A549 (cell line): Measurements from ENCODE around the gene IRF9. TPM values are rescaled to one million over a fixed set of nuclear protein-coding genes. Genes with fewer than 3 reads are reported as not detected.

ENCODE experiments used
- ATAC-seq, 2 experiments: fragments of 200-7000 bp in 1 of 2; fragments of >200 bp in 1 of 2; cut with Nextera tagmentation in 1 of 2; cut with Tn5 transposase in 1 of 2; 3 replicates each; pipeline versions ENCODE4 v1.8.0 to v1.9.1; 2018 to 2020; ENCODE audit warnings: mild to moderate bottlenecking in 1 of 2, moderate library complexity in 1 of 2
- CTCF ChIA-PET: fragments of 300-600 bp; sonication (Branson Sonifier 250); formaldehyde crosslinking; extraction: SDS; loops from one replicate; lab custom pipeline; 2021; ENCODE audit warnings: antibody characterized with exemption, inconsistent platforms; lab: Yijun Ruan, JAX
- POLR2A ChIA-PET: fragments of 350-600 bp; formaldehyde crosslinking; extraction: SDS; loops from one replicate; lab custom pipeline; 2021; ENCODE audit warnings: antibody characterized with exemption, inconsistent platforms; lab: Yijun Ruan, JAX
- DNase-seq, 2 experiments: peaks; one replicate each; pipeline versions ENCODE4 v3.0.0 to v3.0.0-alpha.2; 2011 to 2016; ENCODE audit warnings: low read depth in 1 of 2, low spot score in 1 of 2
- FAIRE-seq: peaks from 2 replicates; lab custom pipeline; 2011; peaks lifted over from hg19 to GRCh38; lab: Jason Lieb, UNC
- H3K27ac ChIP-seq, 2 experiments: fragments of >200 bp; sonication (Bioruptor Twin); formaldehyde crosslinking; 3 replicates each; pipeline ENCODE4 v1.5.1; 2016 to 2017
- H3K4me1 ChIP-seq: fragments of >200 bp; sonication (Bioruptor Twin); formaldehyde crosslinking; 3 replicates; pipeline ENCODE4 v1.6.1; 2016
- H3K4me2 ChIP-seq: fragments of >200 bp; sonication (Bioruptor Twin); formaldehyde crosslinking; 3 replicates; pipeline ENCODE4 v1.6.1; 2016
- H3K4me3 ChIP-seq: fragments of >200 bp; sonication (Bioruptor Twin); formaldehyde crosslinking; 3 replicates; pipeline ENCODE4 v1.5.1; 2016
- H3K9me3 ChIP-seq: fragments of >200 bp; sonication (Bioruptor Twin); formaldehyde crosslinking; 3 replicates; pipeline ENCODE4 v1.6.1; 2016
- BCL3 ChIP-seq: fragments of >200 bp; sonication (Bioruptor Twin); formaldehyde crosslinking; IDR thresholded peaks from 3 replicates; pipeline ENCODE4 v1.6.1; 2016
- BHLHE40 ChIP-seq: IDR thresholded peaks from 2 replicates; pipeline ENCODE4 v1.6.1; 2012; ENCODE audit warnings: low read depth, low read length, inconsistent platforms
- CBX2 ChIP-seq: fragments of 200-600 bp; sonication (generic); IDR thresholded peaks from 2 replicates; pipeline ENCODE4 v1.6.1; 2016; ENCODE audit warnings: low read depth, mild to moderate bottlenecking, borderline replicate concordance
- CBX8 ChIP-seq: fragments of 200-600 bp; sonication (generic); IDR thresholded peaks from 2 replicates; pipeline ENCODE4 v1.6.1; 2016
- CHD4 ChIP-seq: fragments of 200-600 bp; sonication (generic); IDR thresholded peaks from 2 replicates; pipeline ENCODE4 v1.6.1; 2016; ENCODE audit warnings: antibody characterized with exemption, mild to moderate bottlenecking, borderline replicate concordance
- FOSL2 ChIP-seq, 2 experiments: fragments of 450-650 bp in 1 of 2; fragments of >200 bp in 1 of 2; sonication (Bioruptor Twin) in 1 of 2; formaldehyde crosslinking; IDR thresholded peaks; 2 replicates each; pipeline versions ENCODE4 v1.5.0 to v1.6.1; 2016 to 2020; ENCODE audit warnings: mild to moderate bottlenecking in 1 of 2, moderate library complexity in 1 of 2
- FOXS1 ChIP-seq: fragments of 250-450 bp; sonication (Bioruptor Pico); IDR thresholded peaks from 2 replicates; pipeline ENCODE4 v1.5.0; 2020; ENCODE audit warnings: mild to moderate bottlenecking, moderate library complexity
- GATA3 ChIP-seq: IDR thresholded peaks from 2 replicates; pipeline ENCODE4 v1.6.1; 2012; ENCODE audit warnings: borderline replicate concordance
- HMGXB4 ChIP-seq: fragments of 250-450 bp; sonication (Bioruptor Pico); IDR thresholded peaks from 2 replicates; pipeline ENCODE4 v1.5.0; 2021; ENCODE audit warnings: mild to moderate bottlenecking, moderate library complexity, borderline replicate concordance
- HOXB5 ChIP-seq: fragments of 250-450 bp; sonication (Bioruptor Pico); IDR thresholded peaks from 2 replicates; pipeline ENCODE4 v1.5.0; 2020; ENCODE audit warnings: mild to moderate bottlenecking, moderate library complexity
- KDM1A ChIP-seq: fragments of 200-600 bp; sonication (generic); IDR thresholded peaks from 2 replicates; pipeline ENCODE4 v1.6.1; 2016; ENCODE audit warnings: low read depth, mild to moderate bottlenecking
- KDM5A ChIP-seq: fragments of 200-600 bp; sonication (generic); IDR thresholded peaks from 2 replicates; pipeline ENCODE4 v1.6.1; 2016; ENCODE audit warnings: antibody characterized with exemption, mild to moderate bottlenecking
- MAFK ChIP-seq: fragments of 450-650 bp; IDR thresholded peaks from 2 replicates; pipeline ENCODE4 v1.6.1; 2014; ENCODE audit not compliant: partially characterized antibody
- NFE2L2 ChIP-seq: fragments of 150-350 bp; conservative IDR thresholded peaks from 2 replicates; pipeline ENCODE4 v1.6.1; 2014; ENCODE audit warnings: low read length
- NPAS2 ChIP-seq: fragments of 250-450 bp; sonication (Bioruptor Pico); IDR thresholded peaks from 2 replicates; pipeline ENCODE4 v1.8.0; 2022; ENCODE audit warnings: mild to moderate bottlenecking, moderate library complexity, borderline replicate concordance
- NR3C1 ChIP-seq: fragments of >200 bp; sonication (Bioruptor Twin); formaldehyde crosslinking; IDR thresholded peaks from 3 replicates; pipeline ENCODE4 v1.6.1; 2017
- POLR2AphosphoS2 ChIP-seq: conservative IDR thresholded peaks from 2 replicates; pipeline ENCODE4 v1.6.1; 2012; ENCODE audit warnings: low read length, improper control_type of control experiment, inconsistent platforms
- RAD21 ChIP-seq, 2 experiments: fragments of >200 bp in 1 of 2; sonication (Bioruptor Twin) in 1 of 2; formaldehyde crosslinking in 1 of 2; IDR thresholded peaks in 1 of 2; conservative IDR thresholded peaks in 1 of 2; 2 replicates in 1 of 2; 3 replicates in 1 of 2; pipeline ENCODE4 v1.6.1; 2012 to 2018; ENCODE audit warnings: inconsistent platforms in 1 of 2
- RARB ChIP-seq: fragments of 250-450 bp; sonication (Bioruptor Pico); IDR thresholded peaks from 2 replicates; pipeline ENCODE4 v1.8.0; 2021; ENCODE audit warnings: mild to moderate bottlenecking, moderate library complexity
- RFX5 ChIP-seq: fragments of 450-650 bp; IDR thresholded peaks from 2 replicates; pipeline ENCODE4 v1.7.1; 2014; ENCODE audit warnings: antibody characterized with exemption, mild to moderate bottlenecking, moderate library complexity
- TP53 ChIP-seq: fragments of 250-450 bp; sonication (Bioruptor Pico); IDR thresholded peaks from 2 replicates; pipeline ENCODE4 v1.5.0; 2021; ENCODE audit warnings: mild to moderate bottlenecking, moderate library complexity
- ZC3H11A ChIP-seq: fragments of 450-650 bp; IDR thresholded peaks from 2 replicates; pipeline ENCODE4 v1.6.1; 2014; ENCODE audit warnings: antibody characterized with exemption, mild to moderate bottlenecking
- ZFP36 ChIP-seq: fragments of 450-650 bp; IDR thresholded peaks from 2 replicates; pipeline ENCODE4 v1.6.1; 2014; ENCODE audit warnings: borderline replicate concordance; ENCODE audit not compliant: partially characterized antibody
- ZNF302 ChIP-seq: fragments of 250-450 bp; sonication (Bioruptor Pico); IDR thresholded peaks from 2 replicates; pipeline ENCODE4 v1.9.0; 2021; ENCODE audit warnings: inconsistent platforms, mild to moderate bottlenecking, moderate library complexity
- WGBS: methylation state at CpG from one replicate; pipeline ENCODE4 v1.1.6; 2017; ENCODE audit errors: missing lambda C conversion rate; 5-methylcytosine and 5-hydroxymethylcytosine counted together
- polyA plus RNA-seq, 4 experiments: library from polyadenylated mRNA; depleted of rRNA in 3 of 4; stranded (reverse); fragments of >200 nt; fragmentation: RNase III in 1 of 4; extraction: RNeasy Plus Mini Kit Qiagen cat#74134 plus additional on column Dnase treatment in 1 of 4; gene quantifications; 2 replicates in 3 of 4; 3 replicates in 1 of 4; pipeline ENCODE4 v1.2.3, GENCODE V29; 2011 to 2017

IRF9 gene
- polyA plus RNA-seq, 2 of the 4 experiments (the other 2 are of a cell fraction): 19.0 to 23.1 TPM

DNA sequence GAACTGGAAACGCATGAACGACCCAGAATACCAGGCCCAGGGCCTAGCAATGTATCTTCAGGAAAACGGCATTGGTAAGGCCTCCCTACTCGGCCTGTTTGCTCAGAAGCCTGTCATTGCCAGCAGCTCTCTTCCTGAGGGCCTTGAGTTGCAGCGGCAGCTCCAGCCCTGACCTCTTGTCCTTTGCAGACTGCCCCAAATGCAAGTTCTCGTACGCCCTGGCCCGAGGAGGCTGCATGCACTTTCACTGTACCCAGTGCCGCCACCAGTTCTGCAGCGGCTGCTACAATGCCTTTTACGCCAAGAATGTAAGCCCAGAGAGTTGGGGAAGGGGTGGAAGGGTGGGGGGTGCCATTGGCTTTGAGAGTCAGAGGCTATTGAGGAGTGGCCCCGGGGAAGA is 3.7 kb upstream of the IRF9 start:
- Histone ChIP-seq H3K9me3 (no peaks in the 10 kb centered on the region), H3K4me2 (no peak overlapping the region), H3K4me1 (peaks cover 25% of the 10 kb centered on the region), H3K4me3 (no peak overlapping the region), H3K27ac (no peak overlapping the region)
- POLR2A ChIA-PET: interaction anchor here (0.9 kb wide), 1 partner anchor 11 kb away, joined by 3 read pairs; the partner anchor contains the start of gene PSME2
- DNase-seq (no peak), ATAC-seq (no peak), FAIRE-seq (no peak)
- 91% methylated on average over 12 of the region's 12 CpGs for WGBS
- TF ChIP-seq RAD21 (conservative IDR thresholded peaks at IDR 0.05 in 1 of 2, IDR thresholded peaks at IDR 0.05 in 1 of 2) (no peak), ZC3H11A (no peak), MAFK (no peak), FOSL2 (IDR thresholded peaks at IDR 0.05) (no peak), FOSL2 (CRISPR knock-in tag; IDR thresholded peaks at IDR 0.05) (no peak), HOXB5 (CRISPR knock-in tag) (no peak), HMGXB4 (CRISPR knock-in tag) (no peak), TP53 (CRISPR knock-in tag) (no peak), KDM5A (no peak), NR3C1 (no peak), CHD4 (no peak), CBX2 (no peak), KDM1A (no peak), ZFP36 (no peak), NPAS2 (CRISPR knock-in tag) (no peak), NFE2L2 (no peak)
- CTCF ChIA-PET: interaction anchor here (0.9 to 4.3 kb wide), 4 partner anchors 11 to 99 kb away, joined by 3 to 15 read pairs (median 3); partner anchors contain the start of gene PSME2

DNA sequence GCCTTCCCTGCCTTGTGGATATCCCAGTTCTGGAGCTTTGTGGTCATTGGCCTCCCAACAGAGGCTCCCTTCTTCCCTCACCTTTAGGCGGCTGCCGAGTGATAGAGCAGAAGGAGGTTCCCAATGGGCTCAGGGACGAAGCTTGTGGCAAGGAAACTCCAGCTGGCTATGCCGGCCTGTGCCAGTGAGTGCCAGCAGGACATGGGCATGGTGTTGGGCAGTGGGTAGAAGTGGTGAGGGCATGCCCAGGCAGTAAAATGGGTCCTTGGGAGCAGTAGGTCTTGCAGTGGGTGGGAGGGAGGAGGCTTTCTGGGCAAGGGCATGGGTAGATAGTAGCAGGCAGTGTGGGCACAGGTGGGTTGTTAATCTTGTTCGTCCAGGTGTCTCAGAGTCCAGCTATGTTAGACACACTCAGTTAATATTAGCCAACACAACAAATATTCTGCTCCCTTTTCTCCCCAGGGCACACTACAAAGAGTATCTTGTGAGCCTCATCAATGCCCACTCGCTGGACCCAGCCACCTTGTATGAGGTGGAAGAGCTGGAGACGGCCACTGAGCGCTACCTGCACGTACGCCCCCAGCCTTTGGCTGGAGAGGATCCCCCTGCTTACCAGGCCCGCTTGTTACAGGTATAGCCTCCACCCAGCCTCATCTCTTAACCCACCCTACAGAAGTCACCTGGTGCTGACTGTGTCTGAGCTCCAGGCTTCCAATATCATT is 1.1 kb upstream of the IRF9 start:
- H3K4me1 ChIP-seq: peaks cover 25% of the 10 kb centered on the region
- DNase-seq: no peak
- FAIRE-seq: no peak
- POLR2A ChIA-PET: interaction anchor here (0.6 to 2.4 kb wide), 5 partner anchors 9 to 96 kb away, joined by 3 to 16 read pairs (median 6); partner anchors contain the start of genes DCAF11, EMC9 and NRL
- 90% methylated on average over 11 of the region's 11 CpGs for WGBS
- H3K27ac ChIP-seq: peak overlapping the region in 1 of 2 experiments; percentile 79; a peak in 4 of 6 replicates
- no peaks in the 10 kb centered on the region for H3K9me3 ChIP-seq
- TF ChIP-seq RARB (CRISPR knock-in tag) (no peak), CBX8 (no peak), BHLHE40 (no peak), BCL3 (no peak), FOXS1 (CRISPR knock-in tag) (no peak), GATA3 (no peak), POLR2AphosphoS2 (no peak), RFX5 (no peak), ZNF302 (CRISPR knock-in tag) (no peak), HOXB5 (CRISPR knock-in tag) (no peak)
- ATAC-seq: peak in 1 of 2 experiments; percentile 8; a peak in 1 of 6 replicates
- CTCF ChIA-PET: interaction anchor here (0.5 to 7.0 kb wide), 34 partner anchors 13 to 1166 kb away, joined by 3 to 168 read pairs (median 5); partner anchors contain the start of genes CARMIL3, DCAF11, EMC9 and FITM1
- no peak overlapping the region for H3K4me3 ChIP-seq
- H3K4me2 ChIP-seq: no peak overlapping the region
